GM18861 (cell line): ENCODE data around the gene TMEM63C.

ENCODE experiments used
- ATAC-seq: cut with Tn5 transposase; IDR thresholded peaks from one replicate; pipeline ENCODE4 v1.9.1; 2021; ENCODE audit not compliant: unreplicated experiment

TMEM63C gene

DNA sequence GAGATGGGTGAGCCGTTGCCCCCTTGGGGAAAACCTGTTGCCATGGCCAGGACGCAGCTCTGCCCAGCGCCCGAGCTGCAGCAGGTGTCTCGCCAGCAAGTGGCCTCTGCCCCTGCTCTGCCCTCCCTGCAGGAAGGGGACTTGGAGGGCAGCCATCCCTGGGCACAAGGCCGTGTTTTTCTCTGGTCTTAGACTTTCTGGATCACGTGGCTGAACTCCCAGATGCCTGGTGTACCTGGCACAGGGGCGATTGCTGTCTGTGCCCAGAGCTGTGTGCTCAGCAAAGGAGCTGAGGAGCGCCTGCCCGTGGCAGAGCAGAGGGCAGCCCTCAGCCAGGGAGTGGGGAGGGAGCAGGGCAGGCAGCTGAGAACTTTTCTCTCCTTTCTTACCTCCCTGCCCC is 38.0 kb downstream of the TMEM63C start:
- no peak for ATAC-seq

- ATAC-seq: no peak
Observed at GRCh38 chr14:77220246-77221017, 38.8 kb downstream of the TMEM63C start.

DNA sequence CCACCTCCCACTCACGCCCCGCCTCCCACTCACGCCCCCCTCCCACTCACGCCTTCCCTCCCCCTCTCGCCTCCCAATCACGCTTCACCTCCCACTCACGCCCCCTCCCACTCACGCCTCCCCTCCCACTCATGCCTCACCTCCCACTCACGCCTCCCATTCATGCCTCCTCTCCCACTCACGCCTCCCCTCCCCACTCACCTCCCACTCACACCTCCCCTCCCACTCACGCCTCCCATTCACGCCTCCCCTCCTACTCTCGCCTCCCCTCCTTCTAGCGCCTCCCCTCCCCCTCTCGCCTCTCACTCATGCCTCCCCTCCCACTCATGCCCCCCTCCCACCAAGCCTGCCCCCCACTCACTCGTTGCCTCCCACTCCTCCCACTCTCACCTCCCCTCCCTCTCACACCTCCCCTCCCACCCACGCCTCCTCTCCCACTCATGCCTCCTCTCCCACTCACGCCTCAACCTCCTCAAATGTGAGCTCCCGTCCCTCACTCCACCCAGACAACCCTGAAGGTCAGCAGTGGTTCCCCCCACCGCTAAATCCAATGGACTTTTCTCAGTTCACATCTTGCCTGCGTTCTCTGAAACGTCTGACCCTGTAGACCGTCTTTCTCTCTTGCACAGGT is 39.8 kb downstream of the TMEM63C start:
- ATAC-seq: no peak

- no peak for ATAC-seq
Observed at GRCh38 chr14:77222546-77223225, 41.1 kb downstream of the TMEM63C start.

DNA sequence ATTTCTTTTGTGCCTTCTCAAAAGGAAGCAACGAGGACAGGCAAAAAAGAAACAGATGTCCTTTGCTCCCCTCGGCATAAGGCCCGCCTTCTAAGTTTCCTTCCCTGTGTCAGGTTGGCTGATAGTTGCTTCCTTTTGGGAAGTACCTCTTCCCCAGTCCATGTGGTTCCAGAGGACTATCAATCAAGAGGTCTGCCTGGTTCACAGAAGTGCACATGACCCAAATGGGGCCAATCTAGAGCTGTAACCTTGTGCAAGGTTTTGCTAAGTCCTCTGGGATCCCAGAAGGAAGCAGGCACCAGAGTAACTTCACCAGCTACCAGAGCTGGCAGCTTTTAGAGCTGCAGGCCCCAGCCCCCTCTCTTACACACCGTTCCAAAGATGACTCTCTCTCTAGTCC is 42.6 kb downstream of the TMEM63C start:
- no peak for ATAC-seq

- no peak for ATAC-seq
Observed at GRCh38 chr14:77225254-77225653, 43.7 kb downstream of the TMEM63C start.

GRCh38 chr14:77225892-77226557 is 44.4 kb downstream of the TMEM63C start:
- ATAC-seq: no peak

DNA sequence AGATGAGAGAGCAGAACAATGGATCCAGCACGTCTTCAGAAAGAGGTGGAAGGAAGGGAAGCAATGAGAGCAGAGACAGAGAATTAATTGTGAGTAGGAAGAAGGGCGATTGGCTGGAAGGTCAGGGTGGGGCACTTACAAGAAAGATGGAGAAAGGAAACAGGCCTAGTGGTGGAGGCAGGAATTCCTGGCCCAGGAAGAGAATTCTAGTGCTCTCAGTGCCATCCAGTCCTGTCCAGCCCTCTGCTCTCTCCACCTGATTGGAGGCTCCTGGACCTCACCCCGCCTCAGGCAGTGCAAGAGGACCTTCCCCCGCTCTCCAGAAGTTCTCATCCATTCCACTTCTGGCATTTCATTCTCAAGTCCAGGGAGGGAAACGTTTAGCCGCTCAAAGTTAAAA is 46.5 kb downstream of the TMEM63C start:
- ATAC-seq: no peak

GRCh38 chr14:77230914-77231313 is 49.3 kb downstream of the TMEM63C start:
- no peak for ATAC-seq

- no peak for ATAC-seq
Observed at GRCh38 chr14:77231721-77232120, 50.1 kb downstream of the TMEM63C start.

GRCh38 chr14:77236814-77237213 is 55.2 kb downstream of the TMEM63C start:
- no peak for ATAC-seq

GRCh38 chr14:77238356-77238755 is 56.8 kb downstream of the TMEM63C start:
- ATAC-seq: no peak

DNA sequence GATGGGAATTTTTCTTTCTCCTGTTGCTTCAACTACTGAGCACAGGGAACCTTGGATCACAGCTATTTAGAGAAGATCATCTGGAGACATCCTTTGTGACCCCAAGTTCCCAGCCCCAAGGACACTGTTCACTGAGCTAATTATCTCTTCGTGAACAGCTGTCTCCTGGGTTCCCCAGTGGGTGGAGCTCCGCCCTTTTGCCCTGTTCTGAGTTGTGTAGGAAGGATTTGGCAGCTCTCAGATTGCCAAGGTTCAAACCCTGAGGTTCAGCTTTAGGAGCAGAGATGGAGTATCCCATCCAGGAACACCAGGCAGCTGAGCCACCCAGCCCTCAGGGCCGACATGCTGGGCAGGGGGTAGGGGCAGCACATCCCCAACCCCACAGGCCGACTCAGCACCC is 57.4 kb downstream of the TMEM63C start:
- no peak for ATAC-seq

- ATAC-seq: no peak
Observed at GRCh38 chr14:77239412-77239811, 57.8 kb downstream of the TMEM63C start.

GRCh38 chr14:77240336-77240915 is 58.8 kb downstream of the TMEM63C start:
- no peak for ATAC-seq

DNA sequence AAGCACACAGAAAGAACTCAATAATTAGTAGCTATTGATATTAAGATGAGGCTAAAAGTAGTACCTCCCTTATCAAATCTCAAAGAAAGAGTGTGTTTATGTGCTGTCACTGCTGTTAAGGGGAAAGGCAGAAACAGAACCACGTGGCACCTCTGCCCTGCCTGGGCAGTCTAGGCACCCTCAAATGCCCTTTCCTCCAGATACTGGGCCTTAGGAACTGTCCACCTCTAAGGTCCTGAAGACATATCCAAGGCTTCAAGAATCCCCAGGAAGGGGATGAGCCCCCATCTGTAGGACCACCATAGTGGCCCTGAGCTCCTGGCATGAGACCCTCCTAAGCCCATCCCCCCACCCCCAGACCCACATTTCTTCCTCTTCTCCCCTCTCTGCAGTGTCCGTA is 60.4 kb downstream of the TMEM63C start:
- ATAC-seq: no peak

- no peak for ATAC-seq
Observed at GRCh38 chr14:77242752-77243151, 61.2 kb downstream of the TMEM63C start.

GRCh38 chr14:77243853-77244252 is 62.3 kb downstream of the TMEM63C start:
- ATAC-seq: no peak

DNA sequence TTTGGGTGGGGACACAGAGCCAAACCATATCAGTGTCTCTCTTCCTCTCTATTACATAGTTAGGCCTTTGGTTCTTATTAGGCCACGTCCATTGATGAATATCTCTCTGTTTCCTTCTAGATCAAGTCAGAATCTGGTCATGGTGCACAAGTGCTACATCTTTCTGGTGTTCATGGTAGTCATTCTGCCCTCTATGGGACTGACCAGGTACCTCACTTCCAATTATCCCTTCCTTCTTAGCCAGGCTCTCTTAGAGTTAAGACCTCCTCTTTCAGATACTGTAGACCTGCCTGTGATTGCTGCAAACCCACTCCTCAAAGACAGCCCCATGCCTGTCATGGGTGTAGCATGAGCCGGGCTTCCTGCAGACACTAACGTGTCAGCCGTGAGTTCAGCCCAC is 64.2 kb downstream of the TMEM63C start:
- no peak for ATAC-seq

GRCh38 chr14:77246784-77247183 is 65.2 kb downstream of the TMEM63C start:
- no peak for ATAC-seq

DNA sequence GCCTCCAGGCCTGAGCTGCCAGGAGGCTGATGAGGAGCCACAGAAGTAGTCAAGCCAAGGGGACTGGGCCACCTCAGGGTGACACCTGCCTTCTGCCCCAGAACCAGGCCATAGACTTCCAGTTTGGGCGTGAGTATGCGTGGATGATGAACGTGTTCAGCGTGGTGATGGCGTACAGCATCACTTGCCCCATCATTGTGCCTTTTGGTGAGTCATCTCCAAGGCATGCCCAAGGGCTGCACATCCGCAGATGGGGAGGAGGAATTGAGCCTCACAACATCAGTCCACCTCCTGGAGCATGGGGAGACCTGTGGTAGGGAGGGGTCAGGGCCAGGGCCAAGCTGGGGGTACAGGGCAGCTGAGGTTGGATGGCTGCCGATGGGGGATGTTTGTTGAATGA is 67.1 kb downstream of the TMEM63C start:
- no peak for ATAC-seq
